ENCODE data around the gene FANK1. TPM values are rescaled to one million over a fixed set of nuclear protein-coding genes. Genes with fewer than 3 reads are reported as not detected.
"Not testable (repeated sequence)": the region's sequence is repeated elsewhere in the genome, so short reads cannot be mapped to it uniquely, and the experiment has no call there.

The FANK1 gene
- under 1 TPM; 0.46 to 0.50 TPM for total RNA-seq

- Mint-ChIP-seq H3K4me1 (ENCODE audit: low read depth) (peaks cover 14% of the 10 kb centered on the region), H3K27ac (peak within 1 kb of the TSS; percentile 82), H3K4me3 (peak within 1 kb of the TSS; percentile 85), H3K27me3 (peaks cover 25% of the 10 kb centered on the region)
- H3K9me3 Mint-ChIP-seq, POLR2A ChIA-PET, H3K36me3 Mint-ChIP-seq, CTCF ChIA-PET: not testable (repeated sequence)
- peak; percentile 88 for DNase-seq
- intact Hi-C loops (cut with micrococcal nuclease): loop anchor here (1.0 to 2.0 kb wide), 2 partner anchors 74 to 177 kb away; partner anchors contain the start of genes BCCIP, EDRF1 and UROS
Measured at GRCh38 chr10:125896088-125896934, at the start of gene FANK1. FANK1 (plus strand) TSS chr10:125896564; CDS start chr10:125896643, 79 bp downstream.

GRCh38 chr10:125846894-125847293 is 49.5 kb upstream of the FANK1 start:
- CTCF ChIA-PET: interaction anchor here (0.6 kb wide), 1 partner anchor 86 kb away, joined by 4 read pairs; no protein-coding TSS in a partner anchor
- POLR2A ChIA-PET: no interaction called here
- intact Hi-C loops (cut with micrococcal nuclease): no loop called here
- no peak for DNase-seq
- H3K27ac Mint-ChIP-seq: no peak overlapping the region
- H3K4me3 Mint-ChIP-seq: no peak overlapping the region
- no peaks in the 10 kb centered on the region for H3K9me3 Mint-ChIP-seq
- H3K4me1 Mint-ChIP-seq (ENCODE audit: low read depth): no peaks in the 10 kb centered on the region
- peaks cover 12% of the 10 kb centered on the region for H3K36me3 Mint-ChIP-seq
- no peaks in the 10 kb centered on the region for H3K27me3 Mint-ChIP-seq

GRCh38 chr10:125848371-125848770 is 48.0 kb upstream of the FANK1 start:
- Mint-ChIP-seq H3K4me3 (no peak overlapping the region), H3K9me3 (no peaks in the 10 kb centered on the region), H3K27me3 (no peaks in the 10 kb centered on the region), H3K4me1 (ENCODE audit: low read depth) (no peaks in the 10 kb centered on the region), H3K36me3 (peaks cover 20% of the 10 kb centered on the region), H3K27ac (no peak overlapping the region)
- no peak for DNase-seq
- intact Hi-C loops (cut with micrococcal nuclease): no loop called here
- CTCF ChIA-PET: no interaction called here
- POLR2A ChIA-PET: no interaction called here

GRCh38 chr10:125848857-125849256 is 47.5 kb upstream of the FANK1 start:
- POLR2A ChIA-PET: no interaction called here
- H3K27ac Mint-ChIP-seq: no peak overlapping the region
- CTCF ChIA-PET: no interaction called here

GRCh38 chr10:125849448-125849847 is 46.9 kb upstream of the FANK1 start:
- H3K9me3 Mint-ChIP-seq: no peaks in the 10 kb centered on the region
- H3K36me3 Mint-ChIP-seq: peaks cover 23% of the 10 kb centered on the region

More at GRCh38 chr10:125848857-125849256, 47.5 kb upstream of the FANK1 start:
- no peaks in the 10 kb centered on the region for H3K4me1 Mint-ChIP-seq (ENCODE audit: low read depth)
- H3K4me3 Mint-ChIP-seq: no peak overlapping the region
- peaks cover 23% of the 10 kb centered on the region for H3K36me3 Mint-ChIP-seq
- intact Hi-C loops (cut with micrococcal nuclease): no loop called here
- no peak for DNase-seq
- no peaks in the 10 kb centered on the region for H3K9me3 Mint-ChIP-seq
- no peaks in the 10 kb centered on the region for H3K27me3 Mint-ChIP-seq

GRCh38 chr10:125850766-125851731 is 45.3 kb upstream of the FANK1 start:
- H3K4me3 Mint-ChIP-seq: no peak overlapping the region
- CTCF ChIA-PET: no interaction called here

More at GRCh38 chr10:125849448-125849847, 46.9 kb upstream of the FANK1 start:
- ChIA-PET CTCF (interaction anchor here (0.6 kb wide), 1 partner anchor 84 kb away, joined by 3 read pairs; no protein-coding TSS in a partner anchor), POLR2A (interaction anchor here (0.6 kb wide), 1 partner anchor 1556 kb away, joined by 3 read pairs; no protein-coding TSS in a partner anchor)
- DNase-seq: no peak
- Mint-ChIP-seq H3K4me1 (ENCODE audit: low read depth) (no peaks in the 10 kb centered on the region), H3K27me3 (no peaks in the 10 kb centered on the region), H3K4me3 (no peak overlapping the region), H3K27ac (no peak overlapping the region)
- intact Hi-C loops (cut with micrococcal nuclease): no loop called here

GRCh38 chr10:125852487-125852886 is 43.9 kb upstream of the FANK1 start:
- no peak overlapping the region for H3K4me3 Mint-ChIP-seq
- H3K4me1 Mint-ChIP-seq (ENCODE audit: low read depth): no peaks in the 10 kb centered on the region
- no peak for DNase-seq
- intact Hi-C loops (cut with micrococcal nuclease): no loop called here
- no peaks in the 10 kb centered on the region for H3K27me3 Mint-ChIP-seq
- no peak overlapping the region for H3K27ac Mint-ChIP-seq
- peaks cover 21% of the 10 kb centered on the region for H3K36me3 Mint-ChIP-seq
- CTCF ChIA-PET: no interaction called here
- H3K9me3 Mint-ChIP-seq: no peaks in the 10 kb centered on the region
- POLR2A ChIA-PET: no interaction called here

More at GRCh38 chr10:125850766-125851731, 45.3 kb upstream of the FANK1 start:
- Mint-ChIP-seq H3K36me3 (peaks cover 23% of the 10 kb centered on the region), H3K4me1 (ENCODE audit: low read depth) (no peaks in the 10 kb centered on the region), H3K27me3 (no peaks in the 10 kb centered on the region), H3K9me3 (no peaks in the 10 kb centered on the region), H3K27ac (no peak overlapping the region)
- no peak for DNase-seq
- intact Hi-C loops (cut with micrococcal nuclease): no loop called here
- POLR2A ChIA-PET: no interaction called here

- ChIA-PET CTCF (interaction anchor here (0.8 to 1.1 kb wide), 2 partner anchors 12 to 383 kb away, joined by 3 to 5 read pairs; no protein-coding TSS in a partner anchor), POLR2A (no interaction called here)
- no peaks in the 10 kb centered on the region for H3K9me3 Mint-ChIP-seq
- no peak overlapping the region for H3K27ac Mint-ChIP-seq
- no peaks in the 10 kb centered on the region for H3K27me3 Mint-ChIP-seq
- DNase-seq: no peak
- H3K36me3 Mint-ChIP-seq: peaks cover 9% of the 10 kb centered on the region
- H3K4me1 Mint-ChIP-seq (ENCODE audit: low read depth): no peaks in the 10 kb centered on the region
- intact Hi-C loops (cut with micrococcal nuclease): no loop called here
- H3K4me3 Mint-ChIP-seq: no peak overlapping the region
Measured at GRCh38 chr10:125857185-125857760, 39.1 kb upstream of the FANK1 start.

- H3K4me1 Mint-ChIP-seq (ENCODE audit: low read depth): no peaks in the 10 kb centered on the region
- H3K27me3 Mint-ChIP-seq: no peaks in the 10 kb centered on the region
- DNase-seq: no peak
- no peaks in the 10 kb centered on the region for H3K36me3 Mint-ChIP-seq
- POLR2A ChIA-PET: no interaction called here
- CTCF ChIA-PET: no interaction called here
- H3K9me3 Mint-ChIP-seq: no peaks in the 10 kb centered on the region
- H3K27ac Mint-ChIP-seq: no peak overlapping the region
- H3K4me3 Mint-ChIP-seq: no peak overlapping the region
- intact Hi-C loops (cut with micrococcal nuclease): no loop called here
Measured at GRCh38 chr10:125859128-125859817, 37.1 kb upstream of the FANK1 start.

GRCh38 chr10:125865120-125865519 is 31.2 kb upstream of the FANK1 start:
- intact Hi-C loops (cut with micrococcal nuclease): loop anchor here (5.0 kb wide), 1 partner anchor 522 kb away; the partner anchor contains the start of gene ADAM12
- DNase-seq: no peak
- no peaks in the 10 kb centered on the region for H3K27me3 Mint-ChIP-seq
- H3K4me1 Mint-ChIP-seq (ENCODE audit: low read depth): no peaks in the 10 kb centered on the region
- no peak overlapping the region for H3K27ac Mint-ChIP-seq
- no peaks in the 10 kb centered on the region for H3K9me3 Mint-ChIP-seq
- no peaks in the 10 kb centered on the region for H3K36me3 Mint-ChIP-seq
- H3K4me3 Mint-ChIP-seq: no peak overlapping the region
- CTCF ChIA-PET: interaction anchor here (1.1 to 1.5 kb wide), 2 partner anchors 26 to 884 kb away, joined by 3 to 4 read pairs; no protein-coding TSS in a partner anchor
- POLR2A ChIA-PET: no interaction called here

- intact Hi-C loops (cut with micrococcal nuclease): loop anchor here (5.0 kb wide), 1 partner anchor 521 kb away; the partner anchor contains the start of gene ADAM12
- H3K27ac Mint-ChIP-seq: no peak overlapping the region
- H3K9me3 Mint-ChIP-seq: no peaks in the 10 kb centered on the region
- POLR2A ChIA-PET: no interaction called here
- no peaks in the 10 kb centered on the region for H3K36me3 Mint-ChIP-seq
- no peak overlapping the region for H3K4me3 Mint-ChIP-seq
- CTCF ChIA-PET: interaction anchor here (1.5 kb wide), 1 partner anchor 883 kb away, joined by 4 read pairs; no protein-coding TSS in a partner anchor
- no peak for DNase-seq
- H3K4me1 Mint-ChIP-seq (ENCODE audit: low read depth): no peaks in the 10 kb centered on the region
- no peaks in the 10 kb centered on the region for H3K27me3 Mint-ChIP-seq
Measured at GRCh38 chr10:125866421-125867029, 29.8 kb upstream of the FANK1 start.

All from activated CD4-positive, alpha-beta memory T cell treated with anti-CD3 and anti-CD28 coated beads for 36 hours (primary cell).